C4-2B (cell line): ENCODE measurements around the gene MEX3B.

Experiments used
- H3K27ac ChIP-seq: fragments of 450-650 bp; 2 replicates; pipeline ENCODE4 v1.5.1; 2017
- CTCF ChIP-seq: fragments of 450-650 bp; conservative IDR thresholded peaks from 2 replicates; pipeline ENCODE4 v1.5.1; 2017; ENCODE audit warnings: mild to moderate bottlenecking
- ZFX ChIP-seq: fragments of 450-650 bp; IDR thresholded peaks from 2 replicates; pipeline ENCODE4 v1.6.1; 2017

The MEX3B gene

GRCh38 chr15:82020625-82021394, 25.0 kb downstream of the MEX3B start:
- no peak overlapping the region for H3K27ac ChIP-seq
- TF ChIP-seq CTCF (no peak), ZFX (no peak)

- TF ChIP-seq CTCF, result no peak
- no peak for TF ChIP-seq ZFX
- H3K27ac ChIP-seq, result no peak overlapping the region
Measured at GRCh38 chr15:82018201-82018600, 27.6 kb downstream of the MEX3B start.

- TF ChIP-seq ZFX (no peak), CTCF (no peak)
- no peak overlapping the region for H3K27ac ChIP-seq
Measured at GRCh38 chr15:82017656-82018055, 28.2 kb downstream of the MEX3B start.

- TF ChIP-seq ZFX, result no peak
- TF ChIP-seq CTCF, result no peak
- H3K27ac ChIP-seq, result no peak overlapping the region
Measured at GRCh38 chr15:82014989-82015388, 30.8 kb downstream of the MEX3B start.

GRCh38 chr15:82012908-82013307, 32.9 kb downstream of the MEX3B start:
- H3K27ac ChIP-seq, result no peak overlapping the region
- TF ChIP-seq ZFX, result no peak
- no peak for TF ChIP-seq CTCF

GRCh38 chr15:82005239-82005638, 40.6 kb downstream of the MEX3B start:
- no peak for TF ChIP-seq ZFX
- no peak for TF ChIP-seq CTCF
- H3K27ac ChIP-seq, result no peak overlapping the region

- H3K27ac ChIP-seq, result no peak overlapping the region
- no peak for TF ChIP-seq ZFX
- TF ChIP-seq CTCF, result no peak
Measured at GRCh38 chr15:82003916-82004315, 41.9 kb downstream of the MEX3B start.

GRCh38 chr15:81995081-81995480, 50.7 kb downstream of the MEX3B start:
- peak overlapping the region; percentile 45; the same call in 1 of the 2 replicates for H3K27ac ChIP-seq
